GM10847 (cell line): ENCODE data around the gene BPIFB3.

Source experiments
- POLR2A ChIP-seq: IDR thresholded peaks from 2 replicates; pipeline ENCODE4 v1.6.1; 2011; ENCODE audit not compliant: insufficient read length; ENCODE audit errors: extremely low read depth

The BPIFB3 gene

DNA sequence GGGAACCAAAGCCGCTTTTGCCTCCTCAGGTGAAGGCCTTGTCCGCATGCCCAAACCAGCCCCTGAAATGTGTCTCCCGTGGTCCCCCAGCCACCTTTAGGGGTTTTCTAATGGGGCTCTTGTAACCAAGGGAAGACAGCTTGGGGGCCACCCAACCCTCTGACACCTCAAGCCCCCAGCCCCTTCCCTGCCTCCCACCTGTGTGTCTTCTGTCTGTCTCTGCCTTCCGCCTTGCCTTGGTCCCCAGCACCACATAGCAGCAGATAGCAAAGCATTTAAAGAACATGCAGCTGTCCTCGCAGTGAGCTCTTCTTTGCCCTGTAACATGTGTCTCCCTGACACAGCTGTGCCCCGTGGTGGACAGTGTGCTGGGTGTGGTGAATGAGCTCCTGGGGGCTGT is 9.6 kb downstream of the BPIFB3 start:
- TF ChIP-seq POLR2A: no peak

DNA sequence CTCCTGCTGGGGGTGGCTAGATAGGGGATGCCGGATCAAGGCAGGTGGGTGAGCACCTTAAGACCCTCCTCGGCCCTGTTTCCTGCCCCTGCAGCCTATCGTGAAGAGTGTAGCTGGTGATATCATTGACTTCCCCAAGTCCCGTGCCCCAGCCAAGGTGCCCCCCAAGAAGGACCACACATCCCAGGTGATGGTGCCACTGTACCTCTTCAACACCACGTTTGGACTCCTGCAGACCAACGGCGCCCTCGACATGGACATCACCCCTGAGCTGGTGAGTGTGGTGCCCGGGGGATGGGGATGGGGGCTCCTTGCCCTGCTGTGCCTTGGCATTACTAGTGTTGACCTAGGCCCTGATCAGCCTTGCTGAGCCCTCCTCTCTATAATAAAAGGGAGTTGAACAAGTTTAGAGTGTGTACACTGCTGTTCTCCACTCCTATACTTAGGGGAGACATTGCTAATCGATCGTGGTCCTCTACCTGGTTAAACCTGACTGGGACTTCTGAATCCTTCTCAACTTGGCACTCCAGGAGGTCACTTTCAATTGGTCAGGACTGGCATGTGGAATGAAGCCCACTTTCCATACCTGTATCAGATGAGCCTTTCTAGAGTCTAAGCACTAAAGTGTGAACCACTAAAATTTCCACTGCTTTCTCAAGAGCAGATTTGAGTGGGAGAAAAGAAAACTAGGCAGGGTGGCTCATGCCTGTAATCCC is 11.0 kb downstream of the BPIFB3 start:
- TF ChIP-seq POLR2A: no peak

DNA sequence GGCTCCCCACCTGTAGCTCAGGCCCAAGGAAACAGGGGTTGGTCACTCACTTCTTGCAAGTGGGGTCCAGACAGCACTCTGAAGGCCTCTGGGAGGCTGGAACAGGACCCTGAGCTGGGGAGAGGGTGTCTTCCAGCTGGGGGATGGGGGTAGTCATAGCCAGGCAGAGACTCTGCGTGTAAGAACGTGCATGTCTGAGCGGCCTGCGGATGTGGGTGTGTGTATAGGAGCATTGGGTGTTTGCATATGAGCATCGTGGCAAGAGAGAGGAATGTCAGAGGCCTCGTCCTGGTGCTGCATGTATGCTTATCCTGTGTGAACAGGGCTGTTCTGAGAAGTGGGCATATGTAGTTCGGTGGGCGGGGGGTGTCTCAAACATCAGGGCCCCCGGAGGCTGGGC is 12.1 kb downstream of the BPIFB3 start:
- no peak for TF ChIP-seq POLR2A

DNA sequence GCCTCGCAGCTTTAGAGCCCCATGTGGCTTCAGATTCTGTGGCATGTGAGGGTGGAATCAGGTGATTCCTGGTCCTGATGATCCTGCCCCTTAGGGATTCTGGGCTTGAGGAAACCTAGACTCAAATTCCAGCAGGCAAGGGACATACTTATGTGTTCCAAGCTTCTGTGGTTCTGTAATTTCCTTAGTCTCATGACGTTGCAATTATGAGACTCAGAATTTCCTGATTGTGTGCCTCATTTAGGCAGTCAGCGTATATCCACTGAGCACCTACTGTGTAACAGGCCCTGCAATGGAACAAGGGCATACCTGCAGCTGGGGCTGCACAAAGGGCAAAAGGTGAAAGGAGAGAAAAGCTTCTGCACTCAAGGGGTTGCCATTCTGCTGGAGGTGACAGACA is 14.1 kb downstream of the BPIFB3 start:
- no peak for TF ChIP-seq POLR2A

DNA sequence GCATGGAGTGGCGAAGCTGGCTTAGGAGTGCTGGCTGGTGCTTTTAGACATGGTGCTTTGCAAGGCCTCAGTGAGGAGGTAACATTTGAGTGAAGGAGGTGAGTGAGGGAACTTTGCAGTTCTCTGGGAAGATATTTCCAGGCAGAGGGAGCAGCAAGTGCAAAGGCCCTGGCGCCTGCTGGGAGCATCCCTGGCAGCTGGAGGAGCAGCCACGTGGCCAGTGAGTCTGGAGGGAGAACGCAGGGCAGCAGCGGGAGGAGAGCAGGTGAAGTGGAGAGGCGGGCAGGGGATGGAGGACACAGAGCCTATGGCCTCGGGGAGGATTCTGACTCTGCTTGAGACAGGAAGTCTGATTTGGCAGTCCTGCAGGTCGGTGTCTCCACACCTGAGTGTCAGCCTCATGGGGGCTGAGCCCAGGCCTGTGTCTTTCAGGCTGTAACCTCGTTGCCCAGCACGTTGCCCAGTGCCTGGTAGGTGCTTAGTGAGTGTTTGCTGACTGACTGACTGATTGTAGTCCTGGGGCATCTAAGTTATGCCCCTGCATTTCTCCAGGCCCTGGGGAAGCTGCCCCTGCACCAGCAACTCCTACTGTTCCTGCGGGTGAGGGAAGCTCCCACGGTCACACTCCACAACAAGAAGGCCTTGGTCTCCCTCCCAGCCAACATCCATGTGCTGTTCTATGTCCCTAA is 14.7 kb downstream of the BPIFB3 start:
- TF ChIP-seq POLR2A: no peak

DNA sequence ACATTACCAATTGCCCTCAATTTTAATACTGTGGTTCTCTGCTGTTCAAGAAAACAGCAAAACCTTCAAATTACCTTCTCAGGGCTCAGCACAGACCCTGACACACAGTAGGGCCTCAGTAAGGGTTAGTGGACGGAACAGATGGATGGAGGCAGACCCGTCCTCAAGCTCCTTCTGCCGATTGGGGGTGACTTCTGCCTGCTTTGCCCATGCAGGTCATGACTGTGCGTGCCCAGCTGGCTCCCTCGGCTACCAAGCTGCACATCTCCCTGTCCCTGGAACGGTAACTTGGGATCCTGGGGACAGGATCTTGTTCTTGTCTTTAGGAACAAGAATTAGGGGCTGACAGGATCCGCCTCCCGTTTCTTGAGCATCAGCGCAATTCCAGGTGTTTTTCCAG is 16.0 kb downstream of the BPIFB3 start:
- no peak for TF ChIP-seq POLR2A

DNA sequence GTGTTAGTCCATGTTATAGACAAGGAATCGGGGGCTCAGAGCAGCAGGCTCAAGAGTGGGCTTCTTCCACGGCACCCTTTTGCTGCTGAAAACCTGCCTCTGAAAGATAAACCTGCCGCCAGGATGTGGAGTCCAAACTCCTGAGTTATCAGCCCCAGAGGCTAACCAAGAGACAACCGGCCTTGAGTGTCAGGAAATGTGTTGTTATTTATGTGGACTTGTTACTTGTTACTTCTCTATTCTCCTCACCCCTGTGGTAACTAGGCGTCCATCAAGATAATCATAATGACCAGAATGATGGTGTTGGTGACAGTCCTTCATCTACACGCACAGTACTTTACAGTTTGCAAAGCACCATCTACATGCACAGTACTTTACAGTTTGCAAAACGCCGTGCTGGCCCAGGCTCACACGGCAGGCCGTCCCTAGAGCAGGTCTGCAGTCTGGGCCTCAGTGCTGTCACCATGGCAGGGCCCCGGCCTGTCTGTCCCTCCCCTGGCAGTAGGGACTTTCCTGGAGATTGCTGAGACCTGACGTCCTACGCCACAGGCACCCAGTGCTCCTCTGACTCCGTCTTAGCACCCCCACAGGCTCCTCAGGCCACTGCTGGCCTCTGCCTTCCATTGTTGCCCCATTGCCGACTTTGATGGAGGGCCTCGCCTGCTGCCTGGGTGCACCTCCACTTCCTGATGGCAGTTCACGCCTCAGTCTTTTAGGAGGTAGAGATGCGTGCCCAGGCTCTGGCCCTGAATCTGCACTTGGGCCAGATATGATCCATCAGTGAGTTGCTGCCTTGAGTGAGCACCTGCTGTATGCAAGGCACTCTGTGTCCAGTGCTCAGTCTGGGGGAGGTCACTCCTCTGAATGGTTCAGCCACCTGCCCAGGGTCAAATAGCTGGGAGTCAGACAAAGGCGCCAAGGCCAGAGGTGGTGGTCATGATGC is 16.7 kb downstream of the BPIFB3 start:
- no peak for TF ChIP-seq POLR2A

DNA sequence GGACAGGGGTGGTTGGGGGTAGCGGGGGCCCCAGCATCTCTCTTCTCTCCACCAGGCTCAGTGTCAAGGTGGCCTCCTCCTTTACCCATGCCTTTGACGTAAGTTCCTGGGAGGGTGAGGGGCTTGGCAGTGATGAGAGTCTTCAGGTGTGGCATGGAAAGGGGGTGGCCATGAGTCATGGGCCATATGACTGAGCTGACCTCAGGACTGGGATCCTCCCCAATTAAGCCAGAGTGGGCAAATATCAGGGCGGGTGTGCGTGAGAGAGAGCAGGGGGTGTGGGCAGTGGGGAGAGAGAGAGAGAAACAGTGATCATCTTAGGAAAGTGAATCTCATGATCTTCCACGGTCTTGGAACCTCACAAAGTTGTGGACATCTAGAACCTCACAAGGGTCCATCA is 17.5 kb downstream of the BPIFB3 start:
- no peak for TF ChIP-seq POLR2A

DNA sequence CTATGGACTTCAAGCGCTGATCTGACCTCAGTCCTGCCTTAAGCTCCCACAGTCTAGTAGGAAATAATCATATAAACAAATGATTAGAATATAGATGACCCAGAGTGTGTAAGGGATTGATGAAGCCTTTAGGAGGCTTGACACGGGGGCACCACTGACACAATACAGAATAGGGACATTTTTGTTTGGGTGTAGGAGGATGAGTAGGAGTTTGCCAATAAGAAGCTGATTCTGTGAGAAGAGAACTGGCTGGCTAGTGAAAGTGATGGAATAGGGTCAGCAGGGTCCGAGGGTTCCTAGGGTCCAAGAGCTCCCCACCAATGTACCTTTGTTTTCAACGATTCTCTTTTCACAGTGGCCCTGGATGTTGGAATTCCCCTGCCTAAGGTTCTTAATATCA is 18.7 kb downstream of the BPIFB3 start:
- TF ChIP-seq POLR2A: no peak

DNA sequence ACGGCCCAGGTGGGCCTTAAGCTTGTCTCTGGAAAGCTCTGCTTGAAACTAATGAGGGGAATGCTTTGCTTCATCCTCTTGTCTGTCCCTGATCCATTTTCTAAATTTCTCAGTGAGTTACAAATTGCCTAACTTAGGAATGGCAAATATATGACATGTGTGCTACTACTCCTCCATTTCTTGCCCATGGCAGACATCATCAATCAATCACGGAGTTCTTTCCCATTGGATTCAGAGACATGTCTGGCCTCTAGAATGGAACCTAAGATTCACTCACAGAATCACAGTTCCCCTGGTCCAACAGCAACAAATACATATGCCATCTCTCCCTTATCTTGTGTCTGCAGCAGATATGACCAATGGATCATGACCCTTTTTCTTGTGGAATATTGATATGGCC is 19.1 kb downstream of the BPIFB3 start:
- no peak for TF ChIP-seq POLR2A

DNA sequence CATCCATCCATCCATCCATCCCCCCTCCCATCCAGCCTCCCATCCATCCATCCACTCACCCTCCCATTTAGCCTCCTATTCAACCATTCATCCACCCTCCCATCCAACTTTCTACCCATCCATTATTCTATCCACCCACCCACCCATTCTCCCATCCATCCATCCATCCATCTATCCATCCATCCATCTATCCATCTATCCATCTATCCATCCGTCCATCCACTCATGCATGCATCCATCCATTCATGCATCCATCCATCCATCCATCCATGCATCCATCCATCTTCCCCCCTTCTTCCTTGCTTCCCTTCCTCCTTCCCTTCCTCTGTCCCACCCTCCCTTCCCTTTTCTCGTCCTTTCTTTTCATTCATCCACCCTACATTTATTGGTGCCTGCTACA is 21.0 kb downstream of the BPIFB3 start:
- no peak for TF ChIP-seq POLR2A

DNA sequence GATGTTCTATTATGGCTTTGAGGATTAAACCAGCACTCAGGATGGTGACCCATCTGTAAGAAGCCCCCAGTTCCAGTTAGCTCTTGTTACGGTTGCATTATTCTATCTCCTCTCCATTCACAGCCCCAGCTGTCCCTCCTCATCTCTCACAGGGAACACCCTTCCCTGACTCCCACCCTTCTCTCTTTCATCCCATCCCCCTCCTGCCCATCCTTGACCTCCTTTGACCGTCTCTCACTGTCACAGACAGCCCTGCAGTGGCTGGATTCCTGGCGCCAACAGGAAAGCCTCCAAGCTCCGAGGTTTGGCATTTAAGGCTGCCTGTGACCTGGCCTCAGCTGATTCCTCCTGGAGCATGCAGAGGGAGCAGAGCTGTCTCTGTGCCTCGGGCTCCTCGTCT is 21.6 kb downstream of the BPIFB3 start:
- no peak for TF ChIP-seq POLR2A

DNA sequence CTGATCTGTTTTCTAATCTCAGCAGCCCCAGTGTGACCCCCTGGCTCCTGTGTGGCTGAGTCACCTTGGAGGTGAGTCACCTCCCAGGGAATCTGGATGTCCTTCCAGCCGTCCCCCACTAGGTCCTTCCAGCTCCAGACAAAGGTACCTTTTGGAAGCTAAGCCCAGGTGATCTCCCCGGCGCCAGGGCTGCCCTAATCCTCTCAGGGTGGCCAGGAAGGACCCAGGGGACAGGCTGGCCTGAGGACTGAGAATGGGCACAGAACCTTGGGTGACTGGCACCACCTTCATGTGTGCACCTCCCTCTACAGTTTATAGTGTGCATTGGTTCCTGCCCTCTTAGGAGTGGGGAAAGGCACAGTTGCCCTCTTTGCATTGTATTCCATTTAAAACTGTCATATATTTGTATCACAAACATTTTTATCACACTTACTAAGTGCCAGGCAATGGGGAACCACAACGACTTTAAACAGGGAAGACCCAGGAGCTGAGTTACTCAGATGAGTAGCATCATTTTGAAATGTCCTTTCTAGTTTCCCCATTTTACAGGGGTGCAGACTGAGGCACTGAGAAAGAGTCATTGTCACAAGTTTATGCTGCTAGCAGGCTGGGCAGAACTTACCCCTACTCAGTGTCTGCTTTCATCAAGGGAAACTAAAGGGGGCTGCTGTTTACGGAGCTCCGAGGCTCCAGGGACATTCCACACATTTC is 23.1 kb downstream of the BPIFB3 start:
- no peak for TF ChIP-seq POLR2A

DNA sequence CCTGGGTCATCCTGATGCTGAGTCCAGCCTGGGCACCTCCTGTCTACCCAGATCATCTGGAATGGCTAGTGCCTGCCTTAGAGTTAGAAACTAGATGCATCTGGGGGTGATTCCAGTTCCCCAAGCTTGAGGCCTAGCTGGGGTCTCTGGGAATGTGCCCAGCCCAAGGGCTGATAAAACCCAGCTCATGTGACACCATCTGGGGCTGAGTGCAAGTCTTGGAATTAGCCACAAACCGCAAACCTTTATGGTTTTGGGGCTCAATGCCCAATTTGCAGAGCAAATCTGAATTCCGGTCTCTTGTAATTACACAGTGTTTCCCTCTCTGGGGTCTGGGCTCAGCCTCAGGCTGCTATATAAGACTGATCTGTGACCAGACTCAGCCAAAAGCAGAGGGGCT is 25.6 kb downstream of the BPIFB3 start, which contains the start of gene BPIFB4:
BPIFB4 (plus strand) TSS at position 385 of the 400 bp plus-strand sequence. CDS start 1,884 bp downstream, outside the sequence.
- TF ChIP-seq POLR2A: no peak
